Hematopoietic multipotent progenitor cell treated with erythropoietin and hydrocortisone succinate and interleukin-3 and kit ligand, for 6 days (in vitro differentiated cells): ENCODE measurements around the gene CCIN.
"Not testable (repeated sequence)": the region's sequence is repeated elsewhere in the genome, so short reads cannot be mapped to it uniquely, and the experiment has no call there.

ENCODE experiments used
- DNase-seq: peaks from one replicate; pipeline ENCODE4 v3.0.0-alpha.2; 2015

The CCIN gene

GRCh38 chr9:36169166-36169565, at the start of gene CCIN:
Gene CCIN (plus strand): TSS chr9:36169388. CDS start chr9:36169503, 115 bp downstream.
- no peak for DNase-seq

- no peak for DNase-seq
These were observed 49.7 kb upstream of the CCIN start for GRCh38 chr9:36119476-36119875.

- DNase-seq: peak; percentile 85
These were observed 48.5 kb upstream of the CCIN start for GRCh38 chr9:36120705-36121104.

GRCh38 chr9:36121971-36122370, 47.2 kb upstream of the CCIN start:
- no peak for DNase-seq

- DNase-seq: peak; percentile 35
These were observed 45.7 kb upstream of the CCIN start for GRCh38 chr9:36123515-36123914.

GRCh38 chr9:36125062-36125855, 43.9 kb upstream of the CCIN start:
- DNase-seq: no peak

GRCh38 chr9:36126016-36126730, 43.0 kb upstream of the CCIN start:
- no peak for DNase-seq

- peak; percentile 54 for DNase-seq
These were observed 41.4 kb upstream of the CCIN start for GRCh38 chr9:36127652-36128244.

- DNase-seq: peak; percentile 36
These were observed 40.8 kb upstream of the CCIN start for GRCh38 chr9:36128349-36128748.

GRCh38 chr9:36129139-36129538, 40.0 kb upstream of the CCIN start:
- no peak for DNase-seq

- DNase-seq: not testable (repeated sequence)
These were observed 37.5 kb upstream of the CCIN start for GRCh38 chr9:36131666-36132065.

- no peak for DNase-seq
These were observed 37.1 kb upstream of the CCIN start for GRCh38 chr9:36132086-36132485.

- no peak for DNase-seq
These were observed 34.3 kb upstream of the CCIN start for GRCh38 chr9:36134761-36135505.

GRCh38 chr9:36135741-36136271, 33.4 kb upstream of the CCIN start:
- no peak for DNase-seq

- peak; percentile 90 for DNase-seq
These were observed 32.8 kb upstream of the CCIN start, which contains the start of gene GLIPR2 for GRCh38 chr9:36136272-36136893. Gene GLIPR2 (plus strand): TSS chr9:36136733. CDS start chr9:36136779, 46 bp downstream.

GRCh38 chr9:36136894-36137391, 32.2 kb upstream of the CCIN start:
- DNase-seq: peak; percentile 35

- DNase-seq: no peak
These were observed 31.7 kb upstream of the CCIN start for GRCh38 chr9:36137392-36138004.

GRCh38 chr9:36138496-36138895, 30.7 kb upstream of the CCIN start:
- no peak for DNase-seq

- DNase-seq: no peak
These were observed 30.3 kb upstream of the CCIN start for GRCh38 chr9:36138901-36139300.

- DNase-seq: no peak
These were observed 28.8 kb upstream of the CCIN start for GRCh38 chr9:36140086-36141084.
